DOHH2 (cell line): ENCODE results near the gene RIMS3.

Experiments used
- EZH2phosphoT487 ChIP-seq: fragments of 200-600 bp; sonication (generic); IDR thresholded peaks from 2 replicates; pipeline ENCODE4 v1.6.1; 2017; ENCODE audit warnings: borderline replicate concordance, mild to moderate bottlenecking, antibody characterized with exemption, low read length, moderate library complexity, mixed read lengths
- TF ChIP-seq, protein P1 (sequence below): fragments of 200-600 bp; sonication (generic); IDR thresholded peaks from one replicate; pipeline ENCODE4 v1.5.1; 2014; ENCODE audit warnings: antibody characterized with exemption, mild to moderate bottlenecking, low read depth, low read length; ENCODE audit not compliant: poor library complexity, severe bottlenecking

GRCh38 chr1:40661678-40662077 is 3.8 kb downstream of the RIMS3 start:
- TF ChIP-seq, protein P1, sequence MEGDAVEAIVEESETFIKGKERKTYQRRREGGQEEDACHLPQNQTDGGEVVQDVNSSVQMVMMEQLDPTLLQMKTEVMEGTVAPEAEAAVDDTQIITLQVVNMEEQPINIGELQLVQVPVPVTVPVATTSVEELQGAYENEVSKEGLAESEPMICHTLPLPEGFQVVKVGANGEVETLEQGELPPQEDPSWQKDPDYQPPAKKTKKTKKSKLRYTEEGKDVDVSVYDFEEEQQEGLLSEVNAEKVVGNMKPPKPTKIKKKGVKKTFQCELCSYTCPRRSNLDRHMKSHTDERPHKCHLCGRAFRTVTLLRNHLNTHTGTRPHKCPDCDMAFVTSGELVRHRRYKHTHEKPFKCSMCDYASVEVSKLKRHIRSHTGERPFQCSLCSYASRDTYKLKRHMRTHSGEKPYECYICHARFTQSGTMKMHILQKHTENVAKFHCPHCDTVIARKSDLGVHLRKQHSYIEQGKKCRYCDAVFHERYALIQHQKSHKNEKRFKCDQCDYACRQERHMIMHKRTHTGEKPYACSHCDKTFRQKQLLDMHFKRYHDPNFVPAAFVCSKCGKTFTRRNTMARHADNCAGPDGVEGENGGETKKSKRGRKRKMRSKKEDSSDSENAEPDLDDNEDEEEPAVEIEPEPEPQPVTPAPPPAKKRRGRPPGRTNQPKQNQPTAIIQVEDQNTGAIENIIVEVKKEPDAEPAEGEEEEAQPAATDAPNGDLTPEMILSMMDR: no peak
- TF ChIP-seq EZH2phosphoT487: no peak
